HG03103 (cell line): ENCODE results near the gene USP11.
A peak's percentile ranks its signal among the peaks of the same experiment; 100 is the strongest.

Experiments
- ATAC-seq: cut with Tn5 transposase; IDR thresholded peaks from one replicate; pipeline ENCODE4 v1.9.1; 2021; ENCODE audit warnings: low read depth; ENCODE audit not compliant: unreplicated experiment

USP11 gene

DNA sequence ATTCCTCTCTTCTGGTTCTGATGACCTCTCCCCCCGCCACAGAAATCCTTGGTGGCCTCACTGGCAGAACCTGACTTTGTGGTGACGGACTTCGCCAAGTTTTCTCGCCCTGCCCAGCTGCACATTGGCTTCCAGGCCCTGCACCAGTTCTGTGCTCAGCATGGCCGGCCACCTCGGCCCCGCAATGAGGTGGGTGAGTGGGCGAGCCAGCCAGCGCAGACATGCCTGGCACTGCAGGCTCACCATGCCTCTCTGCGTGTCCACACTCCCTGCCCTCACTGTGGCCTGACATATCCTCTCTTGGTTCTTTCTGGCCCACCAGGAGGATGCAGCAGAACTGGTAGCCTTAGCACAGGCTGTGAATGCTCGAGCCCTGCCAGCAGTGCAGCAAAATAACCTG lies 30.5 kb upstream of the USP11 start:
- ATAC-seq, result no peak

DNA sequence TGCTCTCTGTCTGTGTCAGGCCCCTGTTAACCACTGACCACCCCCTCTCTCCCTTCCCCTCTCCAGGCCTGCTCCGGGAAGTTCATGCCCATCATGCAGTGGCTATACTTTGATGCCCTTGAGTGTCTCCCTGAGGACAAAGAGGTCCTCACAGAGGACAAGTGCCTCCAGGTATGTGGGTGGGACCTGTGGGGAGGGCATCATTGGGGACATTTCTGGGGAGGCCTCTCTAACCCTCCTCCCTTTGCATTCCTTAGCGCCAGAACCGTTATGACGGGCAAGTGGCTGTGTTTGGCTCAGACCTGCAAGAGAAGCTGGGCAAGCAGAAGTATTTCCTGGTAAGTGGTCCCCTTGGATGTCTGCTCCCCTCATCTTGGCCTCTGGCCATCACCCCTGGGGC lies 29.9 kb upstream of the USP11 start:
- no peak for ATAC-seq

DNA sequence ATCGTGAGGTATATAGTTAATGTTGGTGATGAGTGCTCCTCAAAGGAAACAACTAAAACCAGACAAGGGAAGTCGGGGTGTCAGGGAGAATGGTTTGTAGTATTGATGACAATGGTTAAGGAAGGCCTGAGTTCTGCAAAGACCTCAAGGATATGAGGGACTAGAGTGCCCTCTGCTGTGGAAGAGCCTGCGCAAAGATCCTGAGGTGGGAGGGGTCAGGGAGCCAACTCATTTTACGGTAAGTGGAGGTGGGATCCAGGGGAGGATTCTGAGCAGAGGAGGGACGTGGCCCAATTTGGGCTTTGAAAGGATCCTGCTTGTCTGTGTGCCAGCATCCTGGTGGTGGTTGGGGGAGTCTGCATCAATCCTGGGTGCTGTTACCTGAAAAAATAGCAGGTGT lies 27.8 kb upstream of the USP11 start:
- no peak for ATAC-seq

DNA sequence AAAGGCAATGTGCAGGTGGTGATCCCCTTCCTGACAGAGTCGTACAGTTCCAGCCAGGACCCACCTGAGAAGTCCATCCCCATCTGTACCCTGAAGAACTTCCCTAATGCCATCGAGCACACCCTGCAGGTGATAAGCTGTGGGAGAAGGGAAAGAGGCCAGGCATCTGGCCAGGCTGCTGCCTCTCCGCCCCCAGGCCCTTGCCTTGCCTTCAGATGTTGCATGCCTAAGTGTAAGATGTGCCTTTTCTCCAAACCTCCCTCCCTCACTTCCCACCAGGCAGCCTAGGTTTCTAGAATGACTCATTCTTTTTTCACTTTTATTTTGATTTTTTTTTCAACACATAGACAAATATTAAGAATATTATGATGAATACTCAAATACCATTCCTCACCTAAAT lies 26.5 kb upstream of the USP11 start:
- no peak for ATAC-seq

DNA sequence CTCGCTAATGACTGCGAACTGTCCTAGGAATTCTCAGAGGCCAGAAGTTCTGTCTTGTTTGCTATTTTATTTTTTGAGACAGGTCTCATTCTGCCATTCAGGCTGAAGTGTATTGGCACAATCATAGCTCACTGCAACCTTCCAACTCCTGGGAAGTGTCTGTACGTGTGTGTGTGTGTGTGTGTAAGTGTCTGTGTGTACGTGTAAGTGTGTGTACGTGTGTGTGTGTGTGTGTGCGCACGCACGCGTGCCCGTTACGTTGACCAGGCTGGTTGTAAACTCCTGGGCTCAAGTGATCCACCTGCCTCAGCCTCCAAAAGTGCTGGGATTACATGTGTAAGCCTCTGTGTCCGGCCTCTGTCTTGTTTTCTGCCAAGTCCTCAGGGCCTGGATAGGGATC lies 24.7 kb upstream of the USP11 start:
- no peak for ATAC-seq

DNA sequence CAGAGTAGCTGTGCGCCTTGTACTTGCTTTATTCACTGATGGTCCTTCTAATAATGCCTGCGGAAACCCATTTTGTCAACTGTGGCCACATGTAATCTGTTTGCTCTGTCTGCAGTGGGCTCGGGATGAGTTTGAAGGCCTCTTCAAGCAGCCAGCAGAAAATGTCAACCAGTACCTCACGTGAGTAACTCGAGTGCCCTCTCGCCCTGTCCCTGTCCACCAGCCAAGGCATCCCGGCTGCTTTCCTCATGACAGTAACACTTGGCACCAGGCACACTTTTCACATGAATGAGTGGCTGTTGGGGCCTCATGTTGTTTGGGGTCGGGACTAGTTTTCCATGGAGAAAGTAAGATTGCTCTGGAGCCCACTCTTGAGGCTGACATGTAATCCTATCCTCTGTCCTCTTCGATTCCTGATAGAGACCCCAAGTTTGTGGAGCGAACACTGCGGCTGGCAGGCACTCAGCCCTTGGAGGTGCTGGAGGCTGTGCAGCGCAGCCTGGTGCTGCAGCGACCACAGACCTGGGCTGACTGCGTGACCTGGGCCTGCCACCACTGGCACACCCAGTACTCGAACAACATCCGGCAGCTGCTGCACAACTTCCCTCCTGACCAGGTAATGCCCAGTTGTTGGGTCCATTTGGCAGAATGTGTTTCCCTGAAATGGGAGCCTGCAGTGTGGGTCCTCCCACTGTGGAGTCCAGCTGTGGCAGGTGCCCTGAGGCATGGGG lies 23.1 kb upstream of the USP11 start:
- ATAC-seq, result no peak

DNA sequence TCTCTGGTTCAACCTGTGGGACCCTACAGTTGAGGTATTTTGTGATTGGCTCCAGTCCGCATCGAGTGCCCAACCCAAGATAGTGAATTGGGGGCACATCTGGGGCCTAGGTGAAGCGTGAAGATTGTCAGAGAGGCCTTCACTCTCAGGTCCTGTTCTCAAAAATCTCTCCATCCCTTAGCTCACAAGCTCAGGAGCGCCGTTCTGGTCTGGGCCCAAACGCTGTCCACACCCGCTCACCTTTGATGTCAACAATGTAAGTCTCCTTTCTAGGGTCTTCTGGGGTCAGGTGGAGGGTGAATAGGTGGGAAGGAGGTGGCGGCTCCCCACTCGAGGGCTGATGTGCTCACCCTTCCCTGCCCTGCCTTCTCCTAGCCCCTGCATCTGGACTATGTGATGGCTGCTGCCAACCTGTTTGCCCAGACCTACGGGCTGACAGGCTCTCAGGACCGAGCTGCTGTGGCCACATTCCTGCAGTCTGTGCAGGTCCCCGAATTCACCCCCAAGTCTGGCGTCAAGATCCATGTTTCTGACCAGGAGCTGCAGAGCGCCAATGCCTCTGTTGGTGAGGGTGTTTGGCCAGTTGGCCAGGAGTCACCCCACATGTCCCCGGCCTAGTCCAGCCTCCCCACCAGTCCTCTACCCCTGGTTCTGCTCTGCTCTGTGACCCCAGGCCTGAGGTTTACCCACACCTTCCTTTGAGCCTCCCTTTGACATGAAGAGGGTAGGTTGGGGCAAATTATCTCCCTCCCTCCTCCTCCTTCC lies 22.0 kb upstream of the USP11 start:
- no peak for ATAC-seq

DNA sequence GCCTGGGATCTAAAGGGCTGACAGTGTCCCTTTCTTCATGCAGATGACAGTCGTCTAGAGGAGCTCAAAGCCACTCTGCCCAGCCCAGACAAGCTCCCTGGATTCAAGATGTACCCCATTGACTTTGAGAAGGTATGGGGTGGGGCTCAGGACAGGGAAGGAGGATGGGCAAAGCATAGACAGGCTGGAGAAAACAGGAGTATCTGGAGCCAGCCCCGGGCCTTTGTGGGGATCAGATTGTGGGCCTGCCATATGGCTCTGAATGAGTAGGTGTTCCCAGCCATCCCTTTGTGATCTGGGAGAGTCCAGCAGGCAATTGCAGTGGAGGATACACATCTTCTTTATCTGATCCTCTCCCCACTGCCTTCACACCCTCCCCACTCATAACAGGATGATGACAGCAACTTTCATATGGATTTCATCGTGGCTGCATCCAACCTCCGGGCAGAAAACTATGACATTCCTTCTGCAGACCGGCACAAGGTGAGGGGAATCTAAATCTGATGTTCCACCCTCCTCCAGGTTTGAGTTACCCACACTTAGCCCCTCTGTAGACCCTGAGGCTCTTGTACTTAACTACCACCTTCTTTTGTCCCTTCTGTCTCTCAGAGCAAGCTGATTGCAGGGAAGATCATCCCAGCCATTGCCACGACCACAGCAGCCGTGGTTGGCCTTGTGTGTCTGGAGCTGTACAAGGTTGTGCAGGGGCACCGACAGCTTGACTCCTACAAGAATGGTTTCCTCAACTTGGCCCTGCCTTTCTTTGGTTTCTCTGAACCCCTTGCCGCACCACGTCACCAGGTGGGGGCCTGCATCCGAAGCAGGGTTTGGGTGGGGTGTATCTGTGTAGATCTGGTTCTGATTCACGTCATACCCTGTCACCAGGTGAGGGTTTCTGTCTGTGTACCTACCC lies 20.2 kb upstream of the USP11 start:
- no peak for ATAC-seq

DNA sequence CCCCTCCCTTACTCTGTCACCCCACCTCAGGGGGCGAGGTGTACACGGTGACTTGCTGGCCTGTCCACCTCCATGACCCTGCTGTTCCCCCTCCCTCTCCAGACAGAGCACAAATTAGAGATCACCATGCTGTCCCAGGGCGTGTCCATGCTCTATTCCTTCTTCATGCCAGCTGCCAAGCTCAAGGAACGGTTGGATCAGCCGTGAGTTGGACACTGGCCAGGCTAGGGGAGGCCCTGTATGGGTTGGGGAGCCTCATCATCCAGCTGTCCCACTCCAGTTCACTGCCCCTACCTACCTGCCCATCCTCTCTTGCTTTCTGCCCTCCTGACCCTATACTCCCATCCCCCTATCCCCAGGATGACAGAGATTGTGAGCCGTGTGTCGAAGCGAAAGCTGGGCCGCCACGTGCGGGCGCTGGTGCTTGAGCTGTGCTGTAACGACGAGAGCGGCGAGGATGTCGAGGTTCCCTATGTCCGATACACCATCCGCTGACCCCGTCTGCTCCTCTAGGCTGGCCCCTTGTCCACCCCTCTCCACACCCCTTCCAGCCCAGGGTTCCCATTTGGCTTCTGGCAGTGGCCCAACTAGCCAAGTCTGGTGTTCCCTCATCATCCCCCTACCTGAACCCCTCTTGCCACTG lies 18.3 kb upstream of the USP11 start:
- no peak for ATAC-seq

DNA sequence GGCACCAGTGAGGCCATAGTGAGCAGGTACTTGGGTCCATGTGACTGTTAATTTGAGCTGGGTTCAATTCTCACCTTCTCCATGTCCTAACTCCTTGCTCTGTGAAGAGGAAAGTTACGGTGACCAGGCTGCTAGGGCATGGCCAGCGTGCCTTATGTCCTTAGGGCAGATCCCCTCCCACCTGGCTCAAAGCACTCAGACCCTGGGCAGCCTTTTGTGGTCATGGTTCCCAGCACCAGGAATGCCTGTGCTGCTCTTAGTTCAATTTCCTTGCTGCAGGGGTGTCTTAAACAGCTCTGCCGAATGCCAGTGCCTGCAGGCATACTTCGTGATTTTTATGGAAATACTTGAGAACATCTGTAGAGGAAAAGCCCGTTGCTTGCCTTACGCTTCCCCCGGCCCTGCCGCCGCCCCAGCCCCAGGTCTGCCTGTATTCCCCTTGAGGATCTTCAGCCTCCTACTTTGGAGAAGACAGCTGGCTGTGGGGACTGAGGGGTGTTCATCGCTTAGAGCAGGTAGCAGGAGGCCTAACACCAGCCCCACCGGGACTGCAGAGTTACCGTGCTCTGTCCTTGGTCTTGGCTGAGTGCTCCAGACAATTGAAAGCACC lies 17.4 kb upstream of the USP11 start:
- ATAC-seq, result no peak

DNA sequence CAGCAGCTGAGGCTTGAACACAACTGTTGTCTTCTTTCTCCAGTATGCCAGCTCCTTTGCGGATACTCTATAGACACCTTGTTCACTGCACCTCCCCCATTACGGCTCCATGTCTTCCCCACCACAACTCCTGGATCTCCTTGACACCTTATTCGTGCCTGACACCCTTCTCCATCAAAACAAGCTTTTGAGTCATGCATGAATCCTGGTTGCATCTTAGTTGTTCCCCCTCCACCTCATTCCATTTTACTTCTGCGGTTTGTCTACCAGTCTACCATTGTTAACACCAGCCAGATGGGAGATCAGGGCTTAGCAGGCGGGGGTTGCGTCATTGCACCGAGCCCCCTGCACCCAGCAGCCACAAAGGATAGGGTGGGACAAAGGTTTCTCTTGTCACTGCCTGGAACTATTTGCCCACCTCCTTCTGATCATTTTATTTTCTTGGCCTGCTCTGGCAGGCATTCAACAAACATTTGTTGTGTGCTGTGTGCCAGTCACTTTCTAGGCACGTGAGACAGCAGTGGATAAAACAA lies 16.4 kb upstream of the USP11 start:
- ATAC-seq, result no peak

DNA sequence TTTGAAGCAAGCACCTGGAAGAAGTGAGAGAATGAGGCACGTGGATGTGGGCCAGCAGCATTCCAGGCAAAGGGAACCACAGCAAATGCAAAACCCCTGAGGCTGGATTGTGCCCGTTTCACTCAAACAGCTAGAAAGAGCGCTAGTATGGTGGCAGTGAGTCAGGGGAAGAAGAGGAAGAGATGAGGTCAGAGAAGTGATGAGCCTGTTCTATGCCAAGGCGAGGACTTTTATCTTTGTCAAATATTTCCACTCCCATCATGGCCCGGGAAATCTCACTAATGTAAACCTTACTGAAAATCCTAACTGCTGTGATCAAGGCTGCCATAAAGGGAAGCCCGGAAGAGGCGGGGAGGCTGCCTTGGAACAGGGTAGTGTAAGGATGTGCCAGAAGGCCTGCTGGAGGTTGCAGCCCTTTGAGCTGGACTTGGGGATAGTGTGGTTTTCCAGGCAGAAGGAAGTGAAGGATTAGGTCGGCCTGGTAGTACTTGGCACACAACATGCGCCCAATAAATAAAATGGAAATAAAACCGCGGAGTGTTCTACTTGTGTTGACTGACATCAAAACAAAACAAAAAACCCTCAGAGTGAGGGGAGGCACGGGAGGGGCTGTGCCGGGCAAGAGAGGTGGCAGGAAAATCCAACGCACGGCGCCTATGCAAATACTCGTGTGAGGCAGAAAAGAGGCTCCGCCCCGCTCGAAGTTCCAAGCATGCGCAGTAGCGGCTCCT lies 15.5 kb upstream of the USP11 start:
- no peak for ATAC-seq

DNA sequence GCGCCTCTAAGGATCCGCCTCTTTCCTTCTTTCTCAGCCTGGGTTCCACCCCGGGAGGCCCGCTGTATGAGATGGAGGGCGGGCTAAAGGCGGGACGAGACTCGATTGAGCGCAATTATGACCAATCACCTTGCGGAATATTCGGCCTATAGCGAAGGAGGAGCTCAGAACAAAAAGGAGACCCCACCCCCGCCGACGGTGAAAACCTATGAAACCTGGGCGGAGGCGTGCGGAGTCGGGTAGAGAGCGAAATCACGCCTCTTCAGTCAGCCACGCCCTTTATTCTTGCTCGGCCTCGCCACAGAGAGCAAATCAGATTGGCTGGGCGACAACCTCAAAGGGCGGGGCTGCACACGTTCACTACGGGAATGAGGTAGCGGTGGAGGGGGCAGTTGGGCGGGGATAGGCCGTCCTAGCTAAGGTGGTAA lies 14.9 kb upstream of the USP11 start:
- peak; percentile 82 for ATAC-seq

DNA sequence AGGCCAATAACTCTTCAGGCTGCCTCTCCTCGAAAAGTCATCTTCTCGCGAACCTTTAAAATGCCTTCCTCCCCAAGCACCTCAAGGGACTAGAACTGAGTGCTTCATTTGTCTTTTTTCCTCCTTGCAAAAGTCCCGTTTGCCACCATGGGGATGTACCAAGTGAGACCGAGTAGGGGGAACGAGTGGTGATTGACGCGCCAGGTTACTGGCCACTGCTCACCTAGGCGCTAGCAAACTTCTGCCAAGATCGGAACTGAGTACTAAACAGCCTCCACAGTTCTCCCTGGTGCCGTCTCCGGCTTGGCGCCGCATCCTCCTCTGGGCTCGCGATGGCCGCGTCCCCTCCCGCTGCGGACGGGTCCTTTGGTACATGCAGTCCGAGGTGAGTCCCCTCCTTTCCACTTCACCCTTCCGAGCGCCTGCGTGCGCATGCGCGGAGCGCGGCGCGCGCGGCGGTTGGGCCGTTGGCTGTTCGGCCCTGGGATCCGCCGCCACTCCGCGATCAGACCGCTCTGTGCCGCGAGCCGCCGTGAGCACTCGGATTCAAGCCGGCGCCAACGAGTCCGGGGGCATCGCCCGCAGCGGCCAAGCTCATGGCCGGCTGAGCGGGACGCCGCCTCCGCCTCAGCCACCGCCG lies 14.4 kb upstream of the USP11 start, which contains the start of gene CDK16:
CDK16 (plus strand) TSS at position 402 of the 640 bp plus-strand sequence. CDS start 4,877 bp downstream, outside the sequence.
- peak; percentile 2 for ATAC-seq

DNA sequence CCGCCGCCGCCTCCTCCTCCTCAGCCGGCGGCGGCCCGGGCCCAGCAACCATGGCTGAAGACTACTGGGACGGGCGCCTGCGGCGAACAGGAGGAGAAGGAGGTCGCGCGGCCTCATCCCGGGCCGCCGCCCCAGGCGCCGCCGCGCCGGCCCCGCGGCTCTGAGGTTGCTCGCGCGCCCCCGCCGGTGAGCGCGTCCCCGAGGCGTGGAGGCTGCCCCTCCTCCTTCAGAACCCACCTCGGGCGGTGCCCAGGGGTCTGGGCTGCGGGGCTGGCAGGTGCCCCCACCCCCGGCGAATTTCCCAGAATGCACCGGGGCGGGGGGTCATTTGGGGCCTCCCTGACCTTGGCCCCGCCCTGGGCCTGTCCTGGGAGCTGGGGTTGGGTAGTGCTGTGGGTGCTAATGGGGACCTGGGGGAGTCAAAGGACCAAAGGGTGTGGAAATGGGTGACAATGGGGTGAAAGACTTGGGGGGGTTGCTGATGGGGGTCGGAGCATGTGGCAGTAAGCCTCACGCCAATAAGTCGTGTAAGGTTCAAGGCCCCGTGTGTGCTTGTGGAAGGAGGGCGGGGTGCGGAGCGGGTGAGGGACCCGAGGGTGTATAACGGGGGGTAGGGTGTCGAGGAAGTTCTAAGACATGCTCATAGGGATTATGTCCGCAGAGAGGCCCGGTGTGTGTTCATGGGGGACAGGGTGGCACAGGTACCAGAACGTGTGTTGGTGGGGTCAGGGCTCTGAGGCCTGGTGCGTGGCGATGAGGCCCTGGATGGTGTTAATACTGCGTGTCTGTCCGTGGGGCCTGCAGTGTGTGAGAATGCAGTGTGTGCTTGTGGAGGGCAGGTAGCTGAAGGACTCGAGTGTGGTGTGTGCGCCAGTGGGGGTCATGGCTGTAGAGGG lies 13.6 kb upstream of the USP11 start:
- ATAC-seq, result no peak

DNA sequence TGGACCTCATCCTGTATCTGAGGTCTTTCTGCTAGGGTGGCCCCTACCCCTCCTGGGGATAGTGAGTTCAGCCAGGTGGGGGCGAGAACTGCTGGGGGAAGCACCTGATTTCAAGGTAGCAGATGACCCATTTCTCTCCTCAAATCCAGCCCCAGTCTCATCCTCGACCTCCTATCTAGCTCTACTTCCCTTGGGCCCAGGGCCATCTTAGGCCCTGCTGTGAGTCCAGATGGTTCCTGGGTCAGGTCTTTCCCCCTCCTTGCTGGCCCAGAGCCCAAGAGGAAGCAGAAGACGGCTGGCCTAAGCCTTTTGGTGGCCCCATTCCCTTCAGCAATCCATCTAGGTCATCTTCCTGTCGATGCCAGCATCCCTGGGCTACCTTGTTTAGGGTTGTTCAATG lies 11.1 kb upstream of the USP11 start:
- ATAC-seq, result no peak

DNA sequence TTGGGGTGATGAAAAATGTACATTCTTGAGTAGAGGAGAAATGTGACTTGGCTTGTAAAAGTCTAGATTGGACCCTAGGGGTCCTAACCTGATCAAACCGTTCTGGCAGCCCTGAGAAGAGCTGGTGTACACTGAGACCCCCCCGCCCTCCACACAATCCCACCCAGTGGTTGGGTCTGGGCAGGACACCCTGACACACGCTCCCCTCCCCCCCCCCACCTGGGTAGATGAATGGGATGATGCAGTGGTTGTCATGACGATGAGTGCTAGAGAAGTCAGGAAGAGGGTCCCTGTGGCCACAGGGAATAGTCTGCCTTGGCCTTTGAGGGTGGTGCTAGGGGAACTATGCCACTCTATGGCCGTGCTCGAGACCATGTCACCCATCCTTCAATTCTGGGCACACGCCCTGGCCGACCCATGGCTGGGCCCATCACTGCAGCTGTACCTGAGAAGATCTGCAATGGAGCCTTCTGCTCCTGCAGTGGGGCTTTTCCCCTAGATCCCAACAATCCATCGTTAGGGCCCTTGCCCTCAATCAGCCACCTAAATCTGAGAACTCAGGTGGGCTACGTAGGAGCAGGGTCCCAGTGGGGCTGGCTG lies 10.0 kb upstream of the USP11 start:
- ATAC-seq, result no peak
